ENCODE data around the gene PYGO2.

The PYGO2 gene

DNA sequence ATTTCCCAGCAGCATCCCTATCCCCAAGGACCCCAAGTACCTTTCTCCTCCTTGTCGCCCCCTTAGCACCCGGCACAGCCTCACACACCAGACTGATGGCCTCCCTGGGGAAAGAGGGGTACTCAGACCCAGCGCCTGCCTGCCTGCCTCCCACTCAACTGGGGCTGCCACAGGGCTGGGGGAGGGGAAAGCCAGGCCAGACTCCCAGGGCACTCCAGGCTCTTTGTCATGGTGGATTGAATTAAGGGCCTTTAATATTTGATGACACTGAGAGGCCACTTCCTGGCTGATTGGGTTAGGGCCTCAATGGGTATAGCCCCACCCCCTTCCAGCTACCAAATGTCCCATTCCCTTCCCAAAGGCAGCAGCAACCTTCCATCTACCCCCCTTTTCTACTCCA lies 7.1 kb upstream of the PYGO2 start:
- TF ChIP-seq, protein P1, sequence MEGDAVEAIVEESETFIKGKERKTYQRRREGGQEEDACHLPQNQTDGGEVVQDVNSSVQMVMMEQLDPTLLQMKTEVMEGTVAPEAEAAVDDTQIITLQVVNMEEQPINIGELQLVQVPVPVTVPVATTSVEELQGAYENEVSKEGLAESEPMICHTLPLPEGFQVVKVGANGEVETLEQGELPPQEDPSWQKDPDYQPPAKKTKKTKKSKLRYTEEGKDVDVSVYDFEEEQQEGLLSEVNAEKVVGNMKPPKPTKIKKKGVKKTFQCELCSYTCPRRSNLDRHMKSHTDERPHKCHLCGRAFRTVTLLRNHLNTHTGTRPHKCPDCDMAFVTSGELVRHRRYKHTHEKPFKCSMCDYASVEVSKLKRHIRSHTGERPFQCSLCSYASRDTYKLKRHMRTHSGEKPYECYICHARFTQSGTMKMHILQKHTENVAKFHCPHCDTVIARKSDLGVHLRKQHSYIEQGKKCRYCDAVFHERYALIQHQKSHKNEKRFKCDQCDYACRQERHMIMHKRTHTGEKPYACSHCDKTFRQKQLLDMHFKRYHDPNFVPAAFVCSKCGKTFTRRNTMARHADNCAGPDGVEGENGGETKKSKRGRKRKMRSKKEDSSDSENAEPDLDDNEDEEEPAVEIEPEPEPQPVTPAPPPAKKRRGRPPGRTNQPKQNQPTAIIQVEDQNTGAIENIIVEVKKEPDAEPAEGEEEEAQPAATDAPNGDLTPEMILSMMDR (IDR thresholded peaks at IDR 0.05), result no peak

DNA sequence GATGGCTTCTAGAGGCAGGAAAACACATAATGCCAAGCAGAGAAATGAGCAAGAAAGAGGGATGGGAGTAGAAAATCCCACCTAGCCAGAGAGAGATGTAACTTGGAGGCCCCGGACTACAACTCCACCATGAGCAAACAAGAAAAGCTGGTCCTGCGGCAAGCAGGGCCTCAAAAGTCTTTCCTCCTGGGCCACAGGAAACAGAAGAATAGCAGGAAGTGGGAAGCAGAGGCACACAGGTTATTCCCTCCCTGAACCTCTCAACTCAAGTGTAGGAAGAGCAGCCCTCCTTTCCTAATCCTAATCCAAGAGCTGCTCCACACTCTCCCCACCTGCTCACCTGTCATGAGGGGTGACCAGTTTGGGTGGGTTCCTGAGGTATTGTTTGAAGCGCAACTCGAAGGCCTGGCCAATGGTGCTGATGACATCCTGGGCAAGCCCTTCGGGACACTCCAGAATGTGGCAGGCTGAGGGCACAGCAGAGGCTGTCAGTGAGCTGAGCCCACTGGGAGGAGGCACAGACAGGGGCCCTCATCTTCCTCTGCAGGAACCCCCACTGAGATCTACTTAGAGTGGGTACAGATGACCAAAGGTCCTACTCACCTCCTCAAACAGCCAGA lies 5.9 kb upstream of the PYGO2 start:
- TF ChIP-seq, protein P1 (IDR thresholded peaks at IDR 0.05), result no peak

DNA sequence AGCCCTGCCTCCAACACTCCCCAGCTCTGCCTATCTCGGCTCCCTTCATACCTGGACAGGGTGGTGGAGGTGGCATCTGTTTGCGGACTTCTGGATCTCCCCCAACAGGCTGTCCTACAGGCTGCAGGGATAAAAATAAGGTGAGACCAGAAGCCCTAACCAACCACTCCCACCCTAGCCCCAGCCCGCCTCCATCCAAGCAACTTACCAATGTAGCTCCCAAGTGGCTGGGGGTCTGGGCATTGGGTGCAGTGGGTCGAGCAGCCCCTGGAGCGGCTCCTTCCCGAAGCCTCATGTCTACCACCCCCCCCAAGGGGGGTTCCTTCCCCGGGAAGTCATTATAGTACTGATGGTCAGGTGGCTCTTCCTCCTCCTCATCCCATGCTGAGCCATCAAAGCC lies 4.5 kb upstream of the PYGO2 start:
- TF ChIP-seq, protein P1 (IDR thresholded peaks at IDR 0.05), result no peak

DNA sequence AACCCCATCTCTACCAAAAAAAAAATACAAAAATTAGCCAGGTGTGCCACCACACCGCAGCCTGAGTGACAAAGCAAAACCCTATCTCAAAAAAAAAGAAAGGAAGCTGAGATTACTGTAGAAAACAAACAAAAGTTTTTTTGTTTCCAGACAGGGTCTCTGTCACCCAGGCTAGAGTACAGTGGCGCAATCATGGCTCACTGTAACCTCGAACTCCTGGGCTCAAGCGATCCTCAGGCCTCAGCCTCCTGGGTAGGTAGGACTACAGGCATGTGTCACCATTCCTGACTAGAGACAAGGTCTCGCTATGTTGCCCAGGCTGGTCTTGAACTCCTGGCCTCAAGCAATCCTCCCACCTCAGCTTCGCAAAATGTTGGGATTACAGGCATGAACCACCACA lies 2.8 kb upstream of the PYGO2 start:
- TF ChIP-seq, protein P1 (IDR thresholded peaks at IDR 0.05), result no peak

DNA sequence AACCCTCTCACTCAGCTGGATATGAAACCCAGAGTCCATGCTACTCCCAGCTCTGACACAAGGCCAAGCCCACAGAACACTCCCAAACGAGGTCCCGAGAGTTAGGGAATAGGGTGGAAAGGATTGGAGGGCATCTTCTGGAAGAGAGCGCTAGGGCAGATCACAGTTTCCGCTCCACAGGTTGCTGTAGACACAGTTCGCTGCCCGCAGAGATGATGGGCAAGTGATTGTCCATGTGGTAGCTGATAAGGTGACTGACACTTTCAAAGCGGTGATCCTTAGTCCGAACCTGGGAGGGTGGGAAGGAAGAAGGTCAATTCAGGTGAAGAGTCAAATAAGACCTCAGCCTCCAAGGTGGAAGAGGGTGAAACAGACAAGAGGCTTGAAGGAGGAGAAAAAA lies 2.1 kb upstream of the PYGO2 start:
- TF ChIP-seq, protein P1 (IDR thresholded peaks at IDR 0.05), result no peak

DNA sequence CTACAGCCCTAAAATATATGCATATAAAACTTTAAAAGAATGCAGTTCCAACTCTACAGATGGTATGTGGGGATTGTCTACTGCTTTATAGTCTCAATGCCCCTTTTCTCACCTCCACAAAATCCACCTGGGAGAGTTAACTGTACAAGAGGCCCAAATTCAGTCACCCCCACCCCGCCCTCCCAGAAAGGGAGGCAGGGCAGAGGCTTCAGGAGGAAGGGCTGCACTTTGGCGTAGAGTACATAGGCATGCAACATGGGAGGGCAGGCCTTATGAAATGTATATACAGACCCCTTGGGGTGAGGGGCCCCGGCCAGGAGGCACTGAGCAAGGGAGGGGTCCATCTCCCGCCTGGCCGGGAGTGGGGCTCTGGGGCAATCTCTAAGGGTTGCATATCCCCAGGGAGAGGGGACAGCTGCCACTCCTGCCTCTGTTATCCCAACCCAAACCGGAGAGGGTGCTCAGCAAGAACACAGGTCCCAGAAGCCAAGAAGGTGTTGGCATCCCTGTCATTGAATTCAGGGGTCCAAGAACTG lies 1.3 kb upstream of the PYGO2 start:
- TF ChIP-seq, protein P1 (IDR thresholded peaks at IDR 0.05), result no peak

DNA sequence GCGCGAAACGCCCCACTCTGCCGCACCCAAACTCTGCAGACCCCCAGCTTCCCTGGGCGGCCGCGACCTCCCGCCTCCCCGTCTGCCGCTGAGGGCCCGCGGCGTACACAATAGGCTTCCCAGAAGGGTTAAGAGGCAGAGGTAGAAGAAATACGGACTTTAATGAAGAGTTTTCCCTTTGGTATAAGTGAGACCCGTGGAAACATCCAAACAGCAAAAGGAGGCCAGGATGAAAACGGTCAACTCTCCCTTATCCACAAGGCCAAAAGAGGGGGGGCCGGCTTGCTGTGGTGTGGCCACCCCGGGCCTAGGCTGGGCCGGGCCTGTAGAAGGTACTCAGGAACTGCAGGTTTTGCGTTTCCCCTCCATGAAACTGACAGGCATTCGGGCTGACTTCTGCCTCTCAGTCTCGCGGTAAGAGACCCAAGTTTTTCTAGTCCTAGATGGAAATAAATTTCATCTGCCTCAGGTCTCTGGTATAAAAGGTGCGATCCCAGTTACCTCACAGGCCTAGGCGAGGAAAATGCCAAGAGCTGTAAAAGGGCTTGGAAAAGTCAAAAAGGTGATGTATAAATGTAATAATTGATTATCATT lies 671 bp upstream of the PYGO2 start:
- TF ChIP-seq, protein P1 (IDR thresholded peaks at IDR 0.05), result no peak; the same call in 1 of the 2 replicates

All from LNCAP (cell line).